GM23248 (cell line): ENCODE data around the gene RBPJ.

Experiments used
- EZH2 ChIP-seq: fragments of 200-600 bp; sonication (generic); IDR thresholded peaks from 2 replicates; pipeline ENCODE4 v1.6.1; 2018; ENCODE audit warnings: antibody characterized with exemption, mild to moderate bottlenecking; ENCODE audit not compliant: insufficient read depth, poor library complexity, severe bottlenecking
- EZH2phosphoT487 ChIP-seq: fragments of 200-600 bp; sonication (generic); IDR thresholded peaks from 2 replicates; pipeline ENCODE4 v1.6.1; 2018; ENCODE audit warnings: antibody characterized with exemption, moderate library complexity, mild to moderate bottlenecking, low read depth; ENCODE audit not compliant: insufficient read depth

DNA sequence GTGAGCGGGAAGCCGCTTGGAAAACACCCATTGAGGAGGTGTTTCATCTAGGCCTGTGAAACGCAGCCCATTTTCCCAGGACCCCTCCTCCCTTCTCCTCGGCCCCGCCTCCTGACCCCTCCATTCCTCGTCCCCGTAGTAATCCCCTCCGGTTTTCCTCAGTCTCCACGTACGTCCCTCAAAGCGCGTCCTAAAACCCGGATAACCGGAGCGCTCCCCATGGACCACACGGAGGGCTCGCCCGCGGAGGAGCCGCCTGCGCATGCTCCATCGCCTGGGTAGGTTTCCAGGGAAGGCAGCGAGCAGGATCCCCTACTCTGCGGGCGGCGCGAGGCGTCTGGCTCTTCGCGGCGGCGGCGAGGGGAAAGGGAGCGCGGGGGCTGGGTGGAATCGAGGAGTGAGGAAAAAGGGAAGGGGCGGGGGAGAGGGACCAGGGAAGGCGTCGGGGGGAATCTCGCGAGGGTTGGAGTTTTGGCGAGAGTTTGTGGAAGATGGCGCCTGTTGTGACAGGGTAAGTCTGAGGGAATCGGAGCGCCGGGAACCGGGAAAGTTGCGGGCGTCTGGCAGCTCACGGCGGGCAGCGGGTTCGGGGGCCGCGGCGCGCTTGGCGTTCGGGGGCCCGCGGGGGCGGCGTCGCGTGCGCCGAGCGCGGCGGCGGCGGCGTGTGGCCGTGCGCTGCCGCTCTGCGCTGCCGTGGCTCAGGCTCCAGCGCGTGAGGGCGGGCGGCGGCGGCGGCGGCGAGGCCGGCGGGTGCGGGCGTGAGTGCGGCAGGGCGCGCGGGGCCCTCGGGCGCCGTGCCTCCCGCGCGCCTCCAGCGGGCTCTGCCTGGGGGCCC is at the start of gene RBPJ:
- TF ChIP-seq EZH2 (no peak), EZH2phosphoT487 (no peak)
